Mucosa of rectum (tissue), 2 donors: Measurements from ENCODE around the gene ADRA2C.

Experiments used
- H3K27ac ChIP-seq, 2 donors: one replicate each; pipeline ENCODE4 v1.7.0; 2013; ENCODE audit warnings: inconsistent platforms in 2 of 2, low read depth in 2 of 2, low read length in 2 of 2
- H3K27me3 ChIP-seq, 2 donors: one replicate each; pipeline ENCODE4 v1.7.0; 2013; ENCODE audit warnings: low read length in 2 of 2; ENCODE audit not compliant: control insufficient read depth in 2 of 2, insufficient read depth in 2 of 2
- H3K36me3 ChIP-seq, 2 donors: one replicate each; pipeline ENCODE4 v1.7.0; 2013; ENCODE audit warnings: low read length in 2 of 2; ENCODE audit not compliant: control insufficient read depth in 2 of 2, insufficient read depth in 2 of 2
- H3K4me1 ChIP-seq, 2 donors: one replicate each; pipeline ENCODE4 v1.7.0; 2013; ENCODE audit warnings: low read length in 2 of 2, mild to moderate bottlenecking in 1 of 2; ENCODE audit not compliant: control insufficient read depth in 2 of 2, insufficient read depth in 2 of 2
- H3K4me3 ChIP-seq, 2 donors: one replicate each; pipeline ENCODE4 v1.7.0; 2013; ENCODE audit warnings: low read length in 2 of 2
- H3K9ac ChIP-seq, 2 donors: one replicate each; pipeline ENCODE4 v1.7.0; 2013; ENCODE audit warnings: low read length in 2 of 2, low read depth in 1 of 2, mild to moderate bottlenecking in 1 of 2
- H3K9me3 ChIP-seq, 2 donors: one replicate each; pipeline ENCODE4 v1.7.0; 2013; ENCODE audit warnings: low read length in 2 of 2; ENCODE audit not compliant: control insufficient read depth in 2 of 2
- donor health status: healthy.
- donor health status: Normal muscosa, but diverticular disease.

The ADRA2C gene

GRCh38 chr4:3769642-3770184 lies 3.5 kb downstream of the ADRA2C start:
- H3K4me3 ChIP-seq, result no peak overlapping the region
- peaks cover 9 to 23% of the 10 kb centered on the region in 2 donors for H3K27me3 ChIP-seq
- no peaks in the 10 kb centered on the region for H3K36me3 ChIP-seq
- H3K9ac ChIP-seq, result no peak overlapping the region
- H3K9me3 ChIP-seq, result no peaks in the 10 kb centered on the region
- peaks cover 0 to 2% of the 10 kb centered on the region in 2 donors for H3K4me1 ChIP-seq
- no peak overlapping the region for H3K27ac ChIP-seq

- H3K27ac ChIP-seq, result no peak overlapping the region
- no peaks in the 10 kb centered on the region for H3K36me3 ChIP-seq
- H3K4me3 ChIP-seq, result no peak overlapping the region
- peaks cover 3 to 16% of the 10 kb centered on the region in 2 donors for H3K27me3 ChIP-seq
- no peaks in the 10 kb centered on the region for H3K9me3 ChIP-seq
- no peak overlapping the region for H3K9ac ChIP-seq
- peaks cover 0 to 2% of the 10 kb centered on the region in 2 donors for H3K4me1 ChIP-seq
Observed at GRCh38 chr4:3770323-3771163, 4.4 kb downstream of the ADRA2C start.

DNA sequence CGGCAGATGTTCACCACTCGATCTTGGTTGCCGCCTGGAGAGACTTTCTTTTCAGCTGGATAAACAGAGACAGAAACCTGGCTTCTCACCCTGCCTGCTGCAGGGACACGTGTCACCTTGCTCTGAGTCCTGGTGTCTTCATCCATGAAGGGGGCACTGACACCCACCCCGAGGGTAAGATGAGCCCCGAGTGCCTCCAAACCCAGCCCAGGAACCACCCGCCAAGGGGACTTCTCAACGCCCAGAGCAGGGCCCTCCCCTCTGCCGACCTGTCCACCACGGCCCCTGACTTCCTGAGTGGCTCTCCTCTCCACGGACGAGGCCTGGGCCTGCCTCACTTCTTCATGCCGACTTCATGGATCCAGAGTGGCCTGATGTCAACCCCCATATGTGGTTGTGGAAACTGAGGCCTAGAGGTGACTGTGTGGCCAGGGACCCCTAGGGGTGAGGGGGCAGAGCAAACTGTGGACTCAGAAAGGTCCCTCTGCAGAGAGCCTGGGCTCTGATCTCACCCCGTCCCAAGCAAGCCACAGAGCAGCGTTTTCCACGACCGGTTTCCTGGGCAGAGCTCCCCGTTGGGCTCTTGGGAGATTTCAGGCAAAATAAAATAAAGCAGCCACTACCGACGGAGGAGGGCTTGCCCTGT lies 5.1 kb downstream of the ADRA2C start:
- no peak overlapping the region for H3K9ac ChIP-seq
- H3K4me3 ChIP-seq, result no peak overlapping the region
- peaks cover 3 to 16% of the 10 kb centered on the region in 2 donors for H3K27me3 ChIP-seq
- no peaks in the 10 kb centered on the region for H3K9me3 ChIP-seq
- no peaks in the 10 kb centered on the region for H3K36me3 ChIP-seq
- no peak overlapping the region for H3K27ac ChIP-seq
- peaks cover 0 to 2% of the 10 kb centered on the region in 2 donors for H3K4me1 ChIP-seq

GRCh38 chr4:3771939-3772495 lies 5.8 kb downstream of the ADRA2C start:
- Histone ChIP-seq H3K27me3 (peaks cover under 1 to 12% of the 10 kb centered on the region in 2 donors), H3K9me3 (no peaks in the 10 kb centered on the region), H3K36me3 (no peaks in the 10 kb centered on the region), H3K4me1 (no peaks in the 10 kb centered on the region), H3K9ac (no peak overlapping the region), H3K4me3 (no peak overlapping the region), H3K27ac (no peak overlapping the region)

- no peaks in the 10 kb centered on the region for H3K4me1 ChIP-seq
- no peak overlapping the region for H3K9ac ChIP-seq
- no peaks in the 10 kb centered on the region for H3K9me3 ChIP-seq
- H3K27me3 ChIP-seq, result peaks cover 0 to 10% of the 10 kb centered on the region in 2 donors
- H3K4me3 ChIP-seq, result no peak overlapping the region
- no peak overlapping the region for H3K27ac ChIP-seq
- no peaks in the 10 kb centered on the region for H3K36me3 ChIP-seq
Observed at GRCh38 chr4:3772632-3773031, 6.4 kb downstream of the ADRA2C start.

- Histone ChIP-seq H3K27me3 (peaks cover 0 to 5% of the 10 kb centered on the region in 2 donors), H3K9ac (no peak overlapping the region)
Observed at GRCh38 chr4:3773552-3774001, 7.4 kb downstream of the ADRA2C start.

GRCh38 chr4:3774253-3774883 lies 8.2 kb downstream of the ADRA2C start:
- no peaks in the 10 kb centered on the region for H3K9me3 ChIP-seq
- no peak overlapping the region for H3K4me3 ChIP-seq
- no peaks in the 10 kb centered on the region for H3K36me3 ChIP-seq
- no peak overlapping the region for H3K9ac ChIP-seq
- H3K27me3 ChIP-seq, result peaks cover 0 to 5% of the 10 kb centered on the region in 2 donors
- no peak overlapping the region for H3K27ac ChIP-seq
- H3K4me1 ChIP-seq, result no peaks in the 10 kb centered on the region

More at GRCh38 chr4:3773552-3774001, 7.4 kb downstream of the ADRA2C start:
- Histone ChIP-seq H3K4me1 (no peaks in the 10 kb centered on the region), H3K36me3 (no peaks in the 10 kb centered on the region), H3K4me3 (no peak overlapping the region), H3K9me3 (no peaks in the 10 kb centered on the region), H3K27ac (no peak overlapping the region)

DNA sequence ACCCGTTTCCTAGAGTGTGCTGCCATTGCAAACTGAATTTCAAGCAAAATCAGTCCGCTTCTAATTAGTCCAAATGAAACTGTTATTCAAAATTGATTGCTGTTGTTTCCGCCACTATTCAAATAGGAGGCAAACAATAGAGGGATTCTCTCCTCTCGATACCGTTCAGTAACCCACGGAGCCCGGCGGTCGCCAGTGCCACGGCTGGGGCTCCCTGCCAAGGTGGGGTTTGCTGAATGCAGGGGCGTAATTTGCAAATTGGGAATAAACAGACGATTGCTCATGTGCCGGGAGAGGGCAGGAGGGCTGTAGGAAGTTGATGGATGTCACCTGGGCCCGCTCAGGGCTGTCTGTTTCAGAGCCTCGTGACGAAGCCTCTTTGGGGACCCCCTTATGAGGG lies 8.8 kb downstream of the ADRA2C start:
- Histone ChIP-seq H3K27me3 (peaks cover 0 to 5% of the 10 kb centered on the region in 2 donors), H3K9ac (no peak overlapping the region), H3K9me3 (no peaks in the 10 kb centered on the region), H3K4me1 (no peaks in the 10 kb centered on the region), H3K27ac (no peak overlapping the region), H3K4me3 (no peak overlapping the region), H3K36me3 (no peaks in the 10 kb centered on the region)

DNA sequence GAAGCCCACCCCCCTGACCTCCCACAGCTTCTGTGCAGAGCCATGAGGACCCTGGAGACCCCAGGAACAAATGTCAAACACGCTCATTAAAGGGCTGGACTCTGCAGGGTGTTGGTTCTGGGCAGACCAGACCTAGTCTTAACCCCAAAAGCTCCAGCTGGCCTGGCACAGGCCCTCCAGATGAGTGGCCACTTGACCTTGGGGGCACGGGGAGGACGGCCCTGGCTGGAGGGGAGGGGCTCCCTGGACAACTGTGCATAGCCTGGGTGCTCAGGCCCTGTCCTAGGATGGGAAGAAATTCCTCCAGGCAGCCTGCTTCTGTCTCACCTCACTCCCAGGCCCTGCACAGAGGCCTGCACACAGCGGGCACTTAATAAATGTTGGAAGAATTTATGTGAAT lies 9.4 kb downstream of the ADRA2C start:
- no peaks in the 10 kb centered on the region for H3K4me1 ChIP-seq
- H3K36me3 ChIP-seq, result no peaks in the 10 kb centered on the region
- H3K4me3 ChIP-seq, result no peak overlapping the region
- no peak overlapping the region for H3K27ac ChIP-seq
- H3K27me3 ChIP-seq, result peaks cover 0 to under 1% of the 10 kb centered on the region in 2 donors
- H3K9me3 ChIP-seq, result no peaks in the 10 kb centered on the region
- H3K9ac ChIP-seq, result no peak overlapping the region
